IPS-18c (cell line): ENCODE results near the gene HECTD4.

Experiments
- H3K4me3 ChIP-seq: 2 replicates; pipeline ENCODE4 v1.7.0; 2013; ENCODE audit warnings: low read depth, mild to moderate bottlenecking, low read length, moderate library complexity; ENCODE audit not compliant: insufficient read depth
- H3K9me3 ChIP-seq: one replicate; pipeline ENCODE4 v1.6.1; 2013; ENCODE audit warnings: mild to moderate bottlenecking, low read length, moderate library complexity; ENCODE audit not compliant: control insufficient read depth, insufficient read depth

HECTD4 gene

GRCh38 chr12:112218150-112218549, 164.1 kb downstream of the HECTD4 start:
- Histone ChIP-seq H3K9me3 (no peaks in the 10 kb centered on the region), H3K4me3 (no peak overlapping the region)

- no peaks in the 10 kb centered on the region for H3K9me3 ChIP-seq
- no peak overlapping the region for H3K4me3 ChIP-seq
These were observed 164.6 kb downstream of the HECTD4 start for GRCh38 chr12:112217647-112218046.

GRCh38 chr12:112216223-112216622, 166.0 kb downstream of the HECTD4 start:
- no peaks in the 10 kb centered on the region for H3K9me3 ChIP-seq

GRCh38 chr12:112214064-112214463, 168.2 kb downstream of the HECTD4 start:
- Histone ChIP-seq H3K9me3 (no peaks in the 10 kb centered on the region), H3K4me3 (no peak overlapping the region)

More at GRCh38 chr12:112216223-112216622, 166.0 kb downstream of the HECTD4 start:
- H3K4me3 ChIP-seq = no peak overlapping the region

- H3K4me3 ChIP-seq = no peak overlapping the region
- H3K9me3 ChIP-seq = no peaks in the 10 kb centered on the region
These were observed 173.8 kb downstream of the HECTD4 start for GRCh38 chr12:112208301-112208910.

- Histone ChIP-seq H3K9me3 (no peaks in the 10 kb centered on the region), H3K4me3 (no peak overlapping the region)
These were observed 174.8 kb downstream of the HECTD4 start for GRCh38 chr12:112207397-112207924.

- Histone ChIP-seq H3K4me3 (no peak overlapping the region), H3K9me3 (no peaks in the 10 kb centered on the region)
These were observed 175.3 kb downstream of the HECTD4 start for GRCh38 chr12:112206944-112207343.

- Histone ChIP-seq H3K9me3 (no peaks in the 10 kb centered on the region), H3K4me3 (no peak overlapping the region)
These were observed 183.1 kb downstream of the HECTD4 start for GRCh38 chr12:112199136-112199535.

- H3K4me3 ChIP-seq = no peak overlapping the region
- H3K9me3 ChIP-seq = no peaks in the 10 kb centered on the region
These were observed 184.0 kb downstream of the HECTD4 start for GRCh38 chr12:112198120-112198733.

- no peak overlapping the region for H3K4me3 ChIP-seq
- no peaks in the 10 kb centered on the region for H3K9me3 ChIP-seq
These were observed 185.9 kb downstream of the HECTD4 start for GRCh38 chr12:112196196-112196875.

GRCh38 chr12:112194601-112195247, 187.5 kb downstream of the HECTD4 start:
- no peaks in the 10 kb centered on the region for H3K9me3 ChIP-seq
- no peak overlapping the region for H3K4me3 ChIP-seq

- H3K4me3 ChIP-seq = no peak overlapping the region
- no peaks in the 10 kb centered on the region for H3K9me3 ChIP-seq
These were observed 189.8 kb downstream of the HECTD4 start for GRCh38 chr12:112192475-112192874.

- Histone ChIP-seq H3K4me3 (no peak overlapping the region), H3K9me3 (no peaks in the 10 kb centered on the region)
These were observed 190.3 kb downstream of the HECTD4 start for GRCh38 chr12:112191840-112192321.

GRCh38 chr12:112191201-112191600, 191.0 kb downstream of the HECTD4 start:
- H3K9me3 ChIP-seq = no peaks in the 10 kb centered on the region

GRCh38 chr12:112190231-112191025, 191.8 kb downstream of the HECTD4 start:
- H3K9me3 ChIP-seq = no peaks in the 10 kb centered on the region
- H3K4me3 ChIP-seq = no peak overlapping the region

More at GRCh38 chr12:112191201-112191600, 191.0 kb downstream of the HECTD4 start:
- no peak overlapping the region for H3K4me3 ChIP-seq

- Histone ChIP-seq H3K9me3 (no peaks in the 10 kb centered on the region), H3K4me3 (no peak overlapping the region)
These were observed 194.0 kb downstream of the HECTD4 start for GRCh38 chr12:112188130-112188830.
